ENCODE measurements around the gene GNAL.

The GNAL gene

DNA sequence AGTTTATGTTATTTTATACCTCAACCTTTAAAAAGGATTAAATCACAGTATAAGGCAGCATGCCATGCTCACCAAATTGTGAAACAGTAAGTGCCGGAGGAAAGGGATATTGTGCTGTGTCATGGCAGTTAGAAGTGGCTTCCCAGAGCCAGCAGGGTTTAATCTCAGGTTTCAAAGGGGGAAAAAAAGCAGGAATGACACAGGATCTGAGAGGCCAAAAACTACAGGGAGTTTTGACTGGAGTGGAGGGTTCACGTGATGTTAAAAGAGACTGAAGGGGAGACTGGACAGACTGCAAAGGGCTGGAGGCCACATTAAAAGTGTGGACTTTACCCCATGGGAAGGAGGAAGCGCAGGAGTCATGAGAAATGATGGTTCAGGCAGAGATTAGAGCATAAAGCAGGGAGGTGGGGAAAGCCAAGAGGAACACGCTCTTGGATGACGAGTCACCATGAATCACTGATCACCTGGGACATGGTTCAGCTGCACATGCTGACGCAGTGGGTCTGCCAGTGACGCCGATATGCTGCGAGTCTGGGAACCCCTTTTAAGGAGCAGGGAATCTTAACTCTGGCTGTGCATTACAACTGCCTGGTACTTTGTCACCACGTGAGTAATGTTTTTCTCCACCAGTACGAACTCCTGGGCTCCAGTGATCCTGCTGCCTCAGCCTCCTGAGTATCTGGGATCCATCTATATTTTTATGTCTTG, 168.3 kb downstream of the GNAL start:
- Histone ChIP-seq H3K36me3 (ENCODE audit: control insufficient read depth, low read length) (peaks cover 8% of the 10 kb centered on the region), H3K9me2 (replicated peaks; ENCODE audit: control insufficient read depth, low read length) (no peaks in the 10 kb centered on the region), H4K20me1 (ENCODE audit: control insufficient read depth, insufficient read depth, low read depth, low read length) (peaks cover 5% of the 10 kb centered on the region; the same call in 1 of the 2 replicates), H3K27me3 (ENCODE audit: control insufficient read depth, low read length) (no peaks in the 10 kb centered on the region), H3K4me1 (ENCODE audit: control insufficient read depth, low read length) (peaks cover 13% of the 10 kb centered on the region), H3K4me3 (ENCODE audit: low read length) (no peak overlapping the region), H3F3A (ENCODE audit: control insufficient read depth, insufficient read depth) (no peaks in the 10 kb centered on the region), H3K4me2 (ENCODE audit: low read length) (no peak overlapping the region), H3K9me3 (ENCODE audit: control insufficient read depth, insufficient read depth, low read length) (no peaks in the 10 kb centered on the region), H3K79me2 (ENCODE audit: control insufficient read depth, low read length) (peaks cover 19% of the 10 kb centered on the region), H3K27ac (ENCODE audit: low read depth, low read length) (no peak overlapping the region)
- no peak for TF ChIP-seq EZH2phosphoT487 (IDR thresholded peaks at IDR 0.05; ENCODE audit: borderline replicate concordance, low read length)
- TF ChIP-seq, protein P1, sequence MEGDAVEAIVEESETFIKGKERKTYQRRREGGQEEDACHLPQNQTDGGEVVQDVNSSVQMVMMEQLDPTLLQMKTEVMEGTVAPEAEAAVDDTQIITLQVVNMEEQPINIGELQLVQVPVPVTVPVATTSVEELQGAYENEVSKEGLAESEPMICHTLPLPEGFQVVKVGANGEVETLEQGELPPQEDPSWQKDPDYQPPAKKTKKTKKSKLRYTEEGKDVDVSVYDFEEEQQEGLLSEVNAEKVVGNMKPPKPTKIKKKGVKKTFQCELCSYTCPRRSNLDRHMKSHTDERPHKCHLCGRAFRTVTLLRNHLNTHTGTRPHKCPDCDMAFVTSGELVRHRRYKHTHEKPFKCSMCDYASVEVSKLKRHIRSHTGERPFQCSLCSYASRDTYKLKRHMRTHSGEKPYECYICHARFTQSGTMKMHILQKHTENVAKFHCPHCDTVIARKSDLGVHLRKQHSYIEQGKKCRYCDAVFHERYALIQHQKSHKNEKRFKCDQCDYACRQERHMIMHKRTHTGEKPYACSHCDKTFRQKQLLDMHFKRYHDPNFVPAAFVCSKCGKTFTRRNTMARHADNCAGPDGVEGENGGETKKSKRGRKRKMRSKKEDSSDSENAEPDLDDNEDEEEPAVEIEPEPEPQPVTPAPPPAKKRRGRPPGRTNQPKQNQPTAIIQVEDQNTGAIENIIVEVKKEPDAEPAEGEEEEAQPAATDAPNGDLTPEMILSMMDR (IDR thresholded peaks at IDR 0.05; ENCODE audit: low read depth, low read length, poor library complexity, severe bottlenecking): no peak

DNA sequence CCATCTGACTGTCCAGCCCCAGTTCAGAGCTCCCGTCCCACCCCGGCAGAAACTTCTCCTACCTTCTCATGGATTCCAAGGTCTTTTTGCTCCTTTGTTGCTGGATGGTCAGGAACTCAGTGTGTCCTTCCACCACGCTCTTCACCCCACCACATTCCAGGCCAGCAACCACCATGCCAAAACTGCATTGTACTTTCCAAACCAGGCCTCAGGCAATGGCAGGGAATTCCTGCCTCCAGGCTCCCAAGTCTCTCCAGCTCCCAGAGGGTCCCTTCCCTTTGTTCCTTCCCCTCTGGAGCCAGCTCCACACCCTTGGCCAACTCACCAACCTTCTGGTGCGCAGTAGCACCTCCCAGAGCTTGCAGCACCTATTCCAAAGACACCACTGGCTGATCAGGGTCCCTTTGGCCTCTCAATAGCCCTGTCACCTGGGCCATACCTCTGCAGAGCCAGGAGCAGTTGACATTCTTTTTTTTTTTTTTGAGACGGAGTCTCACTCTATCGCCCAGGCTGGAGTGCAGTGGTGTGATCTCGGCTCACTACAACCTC, 170.3 kb downstream of the GNAL start:
- Histone ChIP-seq H3K79me2 (ENCODE audit: control insufficient read depth, low read length) (no peaks in the 10 kb centered on the region; the same call in 1 of the 2 replicates), H3K9me3 (ENCODE audit: control insufficient read depth, insufficient read depth, low read length) (no peaks in the 10 kb centered on the region), H3K9me2 (replicated peaks; ENCODE audit: control insufficient read depth, low read length) (no peaks in the 10 kb centered on the region), H3K27ac (ENCODE audit: low read depth, low read length) (no peak overlapping the region), H3K4me3 (ENCODE audit: low read length) (no peak overlapping the region), H3K27me3 (ENCODE audit: control insufficient read depth, low read length) (no peaks in the 10 kb centered on the region), H3K36me3 (ENCODE audit: control insufficient read depth, low read length) (no peaks in the 10 kb centered on the region), H3K4me2 (ENCODE audit: low read length) (no peak overlapping the region), H3K4me1 (ENCODE audit: control insufficient read depth, low read length) (no peaks in the 10 kb centered on the region), H3F3A (ENCODE audit: control insufficient read depth, insufficient read depth) (no peaks in the 10 kb centered on the region), H4K20me1 (ENCODE audit: control insufficient read depth, insufficient read depth, low read depth, low read length) (no peaks in the 10 kb centered on the region)
- TF ChIP-seq, protein P1 (IDR thresholded peaks at IDR 0.05; ENCODE audit: low read depth, low read length, poor library complexity, severe bottlenecking): no peak
- no peak for TF ChIP-seq EZH2phosphoT487 (IDR thresholded peaks at IDR 0.05; ENCODE audit: borderline replicate concordance, low read length)

DNA sequence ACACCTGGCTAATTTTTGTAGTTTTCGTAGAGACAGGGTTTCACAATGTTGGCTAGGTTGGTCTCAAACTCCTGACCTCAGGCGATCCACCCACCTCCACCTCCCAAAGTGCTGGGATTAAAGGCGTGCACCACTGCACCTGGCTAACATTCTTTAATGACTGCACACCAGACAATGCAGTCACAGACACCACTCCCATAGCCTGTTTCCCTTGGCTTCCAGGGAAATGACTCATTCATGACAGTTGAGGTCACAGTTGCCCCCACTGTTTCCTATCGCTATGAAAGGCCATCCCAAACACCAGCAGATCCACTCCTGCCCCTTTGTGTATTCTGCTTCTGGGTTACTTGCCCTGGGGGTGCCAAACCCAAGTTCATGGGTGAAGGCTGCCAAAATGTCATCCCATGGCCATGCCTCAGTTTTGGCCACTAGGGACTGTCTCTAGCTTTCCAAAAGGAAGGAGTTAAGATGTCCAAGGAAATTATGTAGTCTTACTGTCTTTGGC, 170.9 kb downstream of the GNAL start:
- no peaks in the 10 kb centered on the region for H3K36me3 ChIP-seq (ENCODE audit: control insufficient read depth, low read length)
- H3F3A ChIP-seq (ENCODE audit: control insufficient read depth, insufficient read depth): no peaks in the 10 kb centered on the region
- no peaks in the 10 kb centered on the region for H3K27me3 ChIP-seq (ENCODE audit: control insufficient read depth, low read length)
- no peaks in the 10 kb centered on the region for H3K9me2 ChIP-seq (replicated peaks; ENCODE audit: control insufficient read depth, low read length)
- H3K27ac ChIP-seq (ENCODE audit: low read depth, low read length): no peak overlapping the region
- no peaks in the 10 kb centered on the region for H3K9me3 ChIP-seq (ENCODE audit: control insufficient read depth, insufficient read depth, low read length)
- TF ChIP-seq, protein P1 (IDR thresholded peaks at IDR 0.05; ENCODE audit: low read depth, low read length, poor library complexity, severe bottlenecking): no peak
- no peak for TF ChIP-seq EZH2phosphoT487 (IDR thresholded peaks at IDR 0.05; ENCODE audit: borderline replicate concordance, low read length)
- H4K20me1 ChIP-seq (ENCODE audit: control insufficient read depth, insufficient read depth, low read depth, low read length): no peaks in the 10 kb centered on the region
- H3K79me2 ChIP-seq (ENCODE audit: control insufficient read depth, low read length): no peaks in the 10 kb centered on the region
- H3K4me1 ChIP-seq (ENCODE audit: control insufficient read depth, low read length): no peaks in the 10 kb centered on the region
- no peak overlapping the region for H3K4me2 ChIP-seq (ENCODE audit: low read length)
- no peak overlapping the region for H3K4me3 ChIP-seq (ENCODE audit: low read length)

All from DOHH2 (cell line).